ENCODE results near the gene ENPP7. TPM values are rescaled to one million over a fixed set of nuclear protein-coding genes. Genes with fewer than 3 reads are reported as not detected.

Gene ENPP7
- total and polyA plus RNA-seq, 2 donors from 2014 or later, result 0.94 to 3.7 TPM

DNA sequence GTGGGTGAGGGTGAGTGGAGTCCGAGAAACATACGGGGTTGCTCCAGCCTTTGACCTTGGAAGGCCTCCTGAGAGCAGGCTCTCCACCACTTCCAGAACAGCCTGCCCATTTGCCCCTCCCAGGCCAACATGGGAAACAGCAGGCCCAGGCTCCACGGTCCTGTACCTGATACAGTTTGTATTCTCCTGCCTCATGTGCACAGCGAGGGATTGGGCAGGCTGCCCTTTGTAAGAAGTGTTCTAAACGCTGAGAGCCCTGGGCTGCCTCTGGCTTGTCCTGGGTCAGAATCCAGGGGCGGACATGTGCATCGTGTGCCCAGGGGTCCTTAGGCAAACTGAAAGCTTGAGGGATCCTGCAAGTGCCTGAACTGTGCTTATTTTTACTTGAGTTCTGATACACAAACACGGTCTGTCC, 43.8 kb downstream of the ENPP7 start:
- intact Hi-C loops (cut with DNase I), result no loop called here
- Histone ChIP-seq H3K9ac (ENCODE audit: low read length in 3 of 3) (no peak overlapping the region), H3K36me3 (ENCODE audit: control insufficient read depth in 2 of 3, insufficient read depth in 3 of 3, low read length in 3 of 3) (no peaks in the 10 kb centered on the region), H3K4me3 (ENCODE audit: low read length in 3 of 3) (no peak overlapping the region), H3K27ac (ENCODE audit: low read depth in 2 of 2, low read length in 2 of 2) (no peak overlapping the region), H3K27me3 (ENCODE audit: control insufficient read depth, insufficient read depth, low read length) (no peaks in the 10 kb centered on the region), H3K4me1 (ENCODE audit: control insufficient read depth in 2 of 3, insufficient read depth in 2 of 3, low read depth in 1 of 3, low read length in 3 of 3) (peaks cover 0 to 6% (median 2%) of the 10 kb centered on the region in 3 donors), H3K9me3 (ENCODE audit: control insufficient read depth in 2 of 3, insufficient read depth in 1 of 3, low read length in 3 of 3) (no peaks in the 10 kb centered on the region)
- FAIRE-seq (no peak), DNase-seq (peak in 1 of 5 donors; percentile 34)
- TF ChIP-seq, protein P1, sequence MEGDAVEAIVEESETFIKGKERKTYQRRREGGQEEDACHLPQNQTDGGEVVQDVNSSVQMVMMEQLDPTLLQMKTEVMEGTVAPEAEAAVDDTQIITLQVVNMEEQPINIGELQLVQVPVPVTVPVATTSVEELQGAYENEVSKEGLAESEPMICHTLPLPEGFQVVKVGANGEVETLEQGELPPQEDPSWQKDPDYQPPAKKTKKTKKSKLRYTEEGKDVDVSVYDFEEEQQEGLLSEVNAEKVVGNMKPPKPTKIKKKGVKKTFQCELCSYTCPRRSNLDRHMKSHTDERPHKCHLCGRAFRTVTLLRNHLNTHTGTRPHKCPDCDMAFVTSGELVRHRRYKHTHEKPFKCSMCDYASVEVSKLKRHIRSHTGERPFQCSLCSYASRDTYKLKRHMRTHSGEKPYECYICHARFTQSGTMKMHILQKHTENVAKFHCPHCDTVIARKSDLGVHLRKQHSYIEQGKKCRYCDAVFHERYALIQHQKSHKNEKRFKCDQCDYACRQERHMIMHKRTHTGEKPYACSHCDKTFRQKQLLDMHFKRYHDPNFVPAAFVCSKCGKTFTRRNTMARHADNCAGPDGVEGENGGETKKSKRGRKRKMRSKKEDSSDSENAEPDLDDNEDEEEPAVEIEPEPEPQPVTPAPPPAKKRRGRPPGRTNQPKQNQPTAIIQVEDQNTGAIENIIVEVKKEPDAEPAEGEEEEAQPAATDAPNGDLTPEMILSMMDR (IDR thresholded peaks at IDR 0.05; ENCODE audit: borderline replicate concordance, extremely low read depth, insufficient read depth), result no peak

DNA sequence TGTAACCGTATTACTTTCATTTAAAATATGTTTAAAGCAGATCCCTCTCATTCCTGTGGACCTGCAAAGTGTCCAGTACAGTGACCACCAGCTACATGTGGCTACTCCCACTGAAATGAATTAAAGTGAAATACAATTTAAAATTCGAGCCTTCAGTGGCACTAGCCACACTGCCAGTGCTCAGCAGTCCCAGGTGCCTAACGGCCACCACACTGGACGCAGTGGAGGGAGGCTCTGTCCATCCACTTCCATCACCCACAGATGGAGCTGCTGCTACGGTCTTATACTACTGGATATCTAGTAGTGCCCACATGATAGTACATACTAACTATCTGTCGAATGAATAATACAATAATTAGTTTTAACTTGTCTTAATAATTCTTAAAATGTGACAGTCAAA, 44.9 kb downstream of the ENPP7 start:
- Histone ChIP-seq H3K27me3 (ENCODE audit: control insufficient read depth, insufficient read depth, low read length) (no peaks in the 10 kb centered on the region), H3K4me1 (ENCODE audit: control insufficient read depth in 2 of 3, insufficient read depth in 2 of 3, low read depth in 1 of 3, low read length in 3 of 3) (peaks cover 0 to 6% (median 2%) of the 10 kb centered on the region in 3 donors), H3K9me3 (ENCODE audit: control insufficient read depth in 2 of 3, insufficient read depth in 1 of 3, low read length in 3 of 3) (no peaks in the 10 kb centered on the region), H3K36me3 (ENCODE audit: control insufficient read depth in 2 of 3, insufficient read depth in 3 of 3, low read length in 3 of 3) (no peaks in the 10 kb centered on the region), H3K4me3 (ENCODE audit: low read length in 3 of 3) (no peak overlapping the region), H3K27ac (ENCODE audit: low read depth in 2 of 2, low read length in 2 of 2) (no peak overlapping the region), H3K9ac (ENCODE audit: low read length in 3 of 3) (no peak overlapping the region)
- intact Hi-C loops (cut with DNase I), result no loop called here
- TF ChIP-seq, protein P1 (IDR thresholded peaks at IDR 0.05; ENCODE audit: borderline replicate concordance, extremely low read depth, insufficient read depth), result no peak
- DNase-seq (peak in 3 of 5 donors; percentile 20 to 50 (median 30)), FAIRE-seq (no peak)

DNA sequence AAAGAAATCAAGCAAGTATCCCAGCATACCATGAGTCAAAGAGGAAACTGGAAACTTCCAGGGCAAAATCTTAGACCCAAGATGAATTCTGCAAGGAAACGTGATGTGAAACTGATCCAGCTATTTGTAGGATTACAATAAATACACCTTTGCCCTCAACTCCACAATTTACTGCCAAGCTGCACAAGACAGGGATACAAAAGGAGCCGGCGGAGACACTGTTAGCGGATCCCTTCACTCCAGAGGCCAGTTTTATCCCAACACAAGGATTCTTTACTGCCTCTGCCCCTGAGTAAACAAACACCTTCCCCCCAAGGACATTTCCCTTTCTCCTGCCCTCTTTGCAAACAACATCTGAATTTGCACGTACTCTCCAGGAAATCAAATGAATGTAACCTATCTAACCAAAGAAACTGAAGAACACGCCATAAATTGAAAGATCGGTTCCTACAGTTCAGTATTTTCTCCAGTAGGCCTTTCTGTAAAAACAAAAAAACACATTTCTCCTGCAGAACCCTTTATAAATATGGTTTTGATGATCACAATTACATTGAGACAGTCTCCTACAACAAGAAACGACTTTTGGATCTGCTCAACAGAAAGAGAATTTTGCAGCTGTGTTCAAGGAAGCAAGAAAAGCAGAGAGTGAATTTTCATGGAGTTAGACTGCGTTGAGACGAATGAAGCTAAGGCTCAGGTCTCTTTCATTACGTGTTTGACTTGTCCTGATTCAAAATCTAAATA, 45.8 kb downstream of the ENPP7 start:
- no peak overlapping the region for H3K27ac ChIP-seq (ENCODE audit: low read depth in 2 of 2, low read length in 2 of 2)
- peak in 4 of 5 donors; percentile 3 to 84 (median 58) for DNase-seq
- H3K9me3 ChIP-seq (ENCODE audit: control insufficient read depth in 2 of 3, insufficient read depth in 1 of 3, low read length in 3 of 3), result no peaks in the 10 kb centered on the region
- H3K36me3 ChIP-seq (ENCODE audit: control insufficient read depth in 2 of 3, insufficient read depth in 3 of 3, low read length in 3 of 3), result no peaks in the 10 kb centered on the region
- H3K4me1 ChIP-seq (ENCODE audit: control insufficient read depth in 2 of 3, insufficient read depth in 2 of 3, low read depth in 1 of 3, low read length in 3 of 3), result peaks cover 0 to 6% (median 2%) of the 10 kb centered on the region in 3 donors
- FAIRE-seq, result no peak
- no peak overlapping the region for H3K9ac ChIP-seq (ENCODE audit: low read length in 3 of 3)
- TF ChIP-seq, protein P1 (IDR thresholded peaks at IDR 0.05; ENCODE audit: borderline replicate concordance, extremely low read depth, insufficient read depth), result no peak
- H3K27me3 ChIP-seq (ENCODE audit: control insufficient read depth, insufficient read depth, low read length), result no peaks in the 10 kb centered on the region
- H3K4me3 ChIP-seq (ENCODE audit: low read length in 3 of 3), result peak overlapping the region in 2 of 3 donors; percentile 24 to 29
- intact Hi-C loops (cut with DNase I), result no loop called here
